Activated naive CD4-positive, alpha-beta T cell treated with Interleukin-2 at 50 U/mL for 16 hours (primary cell): ENCODE data around the gene CDKAL1.

Experiments
- DNase-seq: peaks from one replicate; pipeline ENCODE4 v3.0.0-alpha.2; 2020

Gene CDKAL1

DNA sequence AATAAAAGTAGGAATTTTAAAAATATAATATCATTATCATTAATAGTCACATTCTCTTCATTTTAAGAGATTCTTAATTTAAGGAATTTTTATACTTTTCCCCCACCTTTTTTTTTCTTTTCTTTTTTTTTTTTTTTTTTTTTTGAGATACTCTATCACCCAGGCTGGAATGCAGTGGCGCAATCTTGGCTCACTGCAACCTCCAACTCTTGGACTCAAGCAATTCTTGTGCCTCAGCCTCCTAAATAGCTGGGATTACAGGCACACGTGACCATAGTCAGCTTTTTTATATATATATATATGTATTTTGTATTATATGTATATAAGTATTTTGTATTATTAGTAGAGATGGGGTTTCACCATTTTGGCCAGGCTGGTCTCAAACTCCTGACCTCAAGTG, 457.7 kb downstream of the CDKAL1 start:
- DNase-seq, result no peak

DNA sequence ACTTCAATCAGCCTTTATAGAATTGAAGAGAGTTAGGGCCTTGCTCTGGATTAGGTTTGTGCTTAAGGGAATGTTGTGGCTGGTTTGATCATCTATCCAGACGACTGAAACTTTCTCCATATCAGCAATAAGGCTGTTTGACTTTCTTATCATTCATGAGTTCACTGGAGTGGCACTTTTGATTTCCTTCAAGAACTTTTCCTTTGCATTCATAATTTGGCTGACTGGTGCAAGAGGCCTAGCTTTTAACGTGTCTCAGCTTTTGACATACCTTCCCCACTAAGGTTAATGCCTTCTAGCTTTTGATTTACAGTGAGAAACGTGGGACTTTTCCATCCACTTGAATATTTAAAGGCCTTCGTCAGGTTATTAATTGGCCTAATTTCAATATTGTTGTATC, 461.8 kb downstream of the CDKAL1 start:
- DNase-seq, result no peak

GRCh38 chr6:20997143-20997769, 463.0 kb downstream of the CDKAL1 start:
- DNase-seq, result no peak

- DNase-seq, result no peak
Observed at GRCh38 chr6:20997770-20998147, 463.5 kb downstream of the CDKAL1 start.

DNA sequence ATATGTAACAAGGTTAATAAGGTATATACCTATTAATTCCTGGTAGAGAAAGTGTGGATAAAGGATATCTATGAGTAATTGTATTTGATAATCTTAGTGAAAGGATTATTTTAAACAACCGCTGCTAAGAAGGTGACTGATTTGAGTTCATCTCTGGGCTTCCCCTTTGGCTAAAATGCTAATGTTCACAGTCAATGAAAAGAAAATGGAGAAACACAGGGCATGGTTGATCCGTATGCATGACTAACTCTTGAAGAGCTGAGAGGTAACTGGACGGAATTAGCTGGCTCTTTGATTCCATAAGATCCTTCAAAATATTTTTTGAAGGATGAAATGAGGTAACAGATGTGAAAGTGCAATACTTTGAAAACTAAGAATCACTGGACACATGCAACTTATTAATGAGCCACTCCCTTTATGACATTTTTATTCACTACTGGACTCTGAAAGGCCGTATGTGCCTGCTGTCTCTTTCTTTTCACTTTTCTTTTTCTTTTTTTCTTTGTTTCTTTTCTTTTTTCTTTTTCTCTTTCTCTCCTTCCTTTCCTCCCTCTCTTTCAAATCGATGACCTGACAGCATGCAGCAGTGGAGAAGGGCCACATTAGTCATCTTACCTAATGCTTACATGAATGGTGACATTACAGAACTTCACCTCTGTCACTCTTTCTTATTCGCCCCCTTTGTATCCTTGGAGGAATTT, 464.6 kb downstream of the CDKAL1 start:
- DNase-seq, result no peak

GRCh38 chr6:21000331-21000801, 466.1 kb downstream of the CDKAL1 start:
- no peak for DNase-seq

GRCh38 chr6:21001736-21002135, 467.5 kb downstream of the CDKAL1 start:
- no peak for DNase-seq

GRCh38 chr6:21003780-21004541, 469.7 kb downstream of the CDKAL1 start:
- no peak for DNase-seq

DNA sequence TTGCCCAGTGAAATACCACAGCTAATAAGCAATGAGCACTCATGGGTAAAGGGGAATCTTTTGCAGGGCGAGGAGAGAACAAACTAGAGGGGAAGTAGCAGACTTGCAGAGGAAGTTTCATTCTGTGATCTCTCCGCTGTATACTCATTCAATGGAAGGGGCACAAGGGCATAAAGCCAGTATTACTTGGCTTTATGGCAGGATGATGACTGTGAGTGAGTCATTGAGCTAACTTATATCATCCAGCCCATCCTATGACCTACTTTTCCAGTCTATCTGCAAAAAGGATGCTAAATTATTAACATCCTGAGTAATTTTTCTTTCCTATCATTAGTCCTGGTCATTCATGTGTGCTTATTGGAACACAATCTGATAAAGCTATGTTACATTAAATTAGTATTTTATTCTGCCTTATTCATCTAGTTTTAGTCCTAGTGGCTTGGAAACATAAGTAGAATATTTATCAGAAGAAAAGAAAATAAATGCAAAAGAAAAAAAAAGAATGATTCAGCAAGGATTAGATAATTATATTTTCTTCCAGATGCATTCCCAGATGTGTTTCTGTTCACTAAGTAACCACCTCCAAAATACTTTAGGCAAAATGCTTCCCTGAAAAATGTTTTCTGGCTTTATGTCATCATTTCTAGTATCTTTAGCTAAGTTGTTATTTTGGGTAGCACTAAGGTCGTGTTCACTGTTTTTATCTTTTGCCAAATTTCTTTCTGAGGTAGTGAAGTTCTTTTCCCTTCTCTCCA, 471.7 kb downstream of the CDKAL1 start:
- DNase-seq, result no peak

DNA sequence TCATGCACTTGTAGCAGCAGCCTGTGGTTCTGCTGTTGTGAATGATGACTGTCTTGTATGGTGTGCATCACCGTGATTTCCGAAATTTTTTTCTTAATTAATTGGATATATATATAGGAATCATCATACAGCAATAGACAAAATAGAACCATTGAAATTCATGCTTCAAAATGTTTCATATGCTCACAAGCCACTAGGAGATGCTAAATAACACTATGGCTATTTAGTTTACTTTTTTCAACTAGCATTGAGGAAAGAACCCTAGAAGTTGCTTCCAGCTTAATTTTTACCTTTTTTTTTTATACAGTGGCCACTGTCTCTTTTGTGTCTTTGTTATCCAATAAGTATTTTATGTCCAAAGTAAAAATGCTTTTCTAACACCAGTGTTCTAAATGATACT, 485.4 kb downstream of the CDKAL1 start:
- no peak for DNase-seq

DNA sequence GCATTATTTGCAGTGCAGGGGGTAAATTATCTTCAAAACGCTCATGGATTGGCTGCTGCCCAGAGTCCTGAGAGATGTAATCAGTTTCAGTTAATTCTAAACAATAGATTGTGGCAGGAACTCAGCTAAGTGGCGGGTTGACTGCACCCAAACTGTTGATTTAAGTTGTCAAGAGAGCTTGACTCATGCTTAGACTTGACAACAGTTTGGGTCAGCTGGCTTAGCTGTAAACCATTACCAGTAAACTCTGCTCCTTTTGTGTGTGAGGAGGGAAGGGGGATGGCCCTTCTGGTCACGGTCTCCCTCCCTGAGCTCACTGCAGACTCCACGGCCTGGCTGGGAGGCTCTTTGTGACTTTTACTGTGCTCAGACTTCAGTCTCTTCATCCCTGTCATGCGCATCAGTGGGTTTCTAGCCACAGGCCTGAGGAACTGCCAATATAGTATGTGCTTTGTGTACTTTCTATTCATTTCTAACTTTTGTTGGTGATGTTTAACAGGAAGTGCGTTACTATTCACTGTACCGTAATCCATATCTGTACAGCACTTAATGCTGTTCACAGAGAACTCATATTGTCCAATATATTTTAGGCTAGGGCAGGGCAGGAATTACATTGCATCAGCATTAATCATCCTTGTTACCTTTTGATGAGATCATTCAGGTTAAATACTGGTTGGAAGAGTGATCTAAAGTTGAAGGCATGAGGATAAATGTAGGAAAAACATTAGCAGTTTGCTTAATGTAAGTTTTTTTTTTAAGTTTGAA, 488.3 kb downstream of the CDKAL1 start:
- no peak for DNase-seq

- DNase-seq, result no peak
Observed at GRCh38 chr6:21023210-21023609, 489.0 kb downstream of the CDKAL1 start.

- DNase-seq, result no peak
Observed at GRCh38 chr6:21024616-21025015, 490.4 kb downstream of the CDKAL1 start.

DNA sequence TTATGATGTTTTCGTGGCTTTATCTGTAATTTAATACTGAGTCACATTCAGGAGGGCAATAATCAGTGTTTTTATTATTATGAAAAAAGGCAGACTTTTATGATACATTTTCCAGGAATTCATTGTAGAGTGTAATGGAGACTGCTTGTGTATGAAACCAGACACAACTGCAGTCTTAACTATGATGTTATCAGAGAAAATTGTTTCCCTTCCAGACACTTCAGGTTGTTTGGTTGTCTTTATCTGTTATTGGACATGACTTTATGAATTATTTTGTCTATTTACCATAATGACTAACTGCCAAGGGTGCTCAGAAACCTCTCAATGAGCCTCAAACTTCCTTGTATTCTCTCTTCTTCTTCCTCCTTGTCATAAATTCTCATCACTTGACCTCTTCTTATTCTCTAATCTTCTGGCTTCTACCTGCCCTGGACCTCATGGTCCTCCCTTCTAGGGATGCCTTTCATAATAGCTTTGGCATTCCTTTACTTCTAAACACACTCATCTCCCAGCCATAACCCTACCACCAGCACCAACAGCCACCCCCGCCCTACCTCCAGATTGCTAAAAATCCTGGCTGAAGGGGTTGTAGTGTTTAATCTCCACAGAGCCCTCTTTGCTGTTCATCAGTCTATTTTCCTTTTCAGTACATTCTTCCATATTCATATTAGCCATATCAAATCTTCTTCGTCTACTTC, 492.5 kb downstream of the CDKAL1 start:
- no peak for DNase-seq

GRCh38 chr6:21027507-21027906, 493.2 kb downstream of the CDKAL1 start:
- no peak for DNase-seq

- DNase-seq, result no peak
Observed at GRCh38 chr6:21031182-21031581, 496.9 kb downstream of the CDKAL1 start.

DNA sequence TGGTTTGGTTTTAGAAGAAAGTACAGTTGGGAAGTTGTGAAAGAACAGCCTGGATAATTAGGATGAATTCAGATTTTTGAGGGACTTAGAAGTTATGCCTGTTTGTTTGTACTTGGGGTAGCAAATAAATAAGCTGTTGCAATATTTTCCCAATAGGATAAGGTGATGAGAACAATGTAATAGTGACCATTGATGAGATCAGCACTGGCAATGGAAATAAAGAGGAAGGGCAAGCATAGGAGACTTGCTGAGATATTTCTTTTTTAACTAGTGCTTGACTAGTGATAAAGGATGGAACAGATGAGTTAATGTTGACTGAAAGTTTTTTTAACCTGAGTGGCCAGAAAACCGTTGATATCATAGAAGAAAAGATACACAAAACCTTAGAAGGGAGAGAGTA, 498.8 kb downstream of the CDKAL1 start:
- no peak for DNase-seq

DNA sequence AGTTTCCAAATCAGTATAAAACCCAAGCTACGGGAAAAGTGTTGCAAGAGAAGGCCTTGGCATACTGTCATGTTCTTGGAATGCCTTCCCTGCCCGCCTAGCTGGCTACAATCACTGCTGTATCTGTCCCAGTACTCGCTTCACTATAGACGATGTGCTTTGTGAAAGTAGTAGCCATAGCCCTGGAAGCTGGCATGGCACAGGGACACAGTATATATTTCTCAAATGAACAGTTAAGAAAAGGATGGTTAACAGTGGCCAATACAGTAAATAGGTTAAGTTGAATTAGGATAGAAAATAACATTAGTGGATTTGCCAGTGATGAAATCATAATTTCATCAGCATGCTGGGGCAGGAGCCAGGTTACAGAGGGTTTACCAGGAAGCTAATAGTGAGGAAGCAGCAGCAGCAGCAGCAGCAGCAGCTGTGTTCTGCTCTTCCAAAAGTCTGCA, 499.3 kb downstream of the CDKAL1 start:
- no peak for DNase-seq

- no peak for DNase-seq
Observed at GRCh38 chr6:21034345-21034744, 500.1 kb downstream of the CDKAL1 start.

DNA sequence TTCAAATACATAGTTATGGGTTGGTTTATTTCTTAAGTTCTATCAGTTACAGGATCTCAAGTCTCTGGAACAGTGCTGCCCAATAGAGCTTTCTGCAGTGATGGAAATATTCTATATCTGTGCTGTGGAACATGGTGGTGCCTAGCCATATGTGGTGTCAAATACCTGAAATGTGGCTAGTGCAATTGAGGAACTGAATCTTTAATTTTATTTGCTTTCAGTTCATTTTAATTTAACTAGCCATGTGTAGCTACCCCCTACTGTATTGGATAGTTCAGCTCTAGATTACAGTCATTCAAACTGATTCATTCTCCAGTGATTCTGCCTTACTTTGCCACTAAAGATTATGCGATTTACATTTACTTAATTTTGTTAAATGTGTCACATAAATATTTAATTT, 503.2 kb downstream of the CDKAL1 start:
- no peak for DNase-seq

DNA sequence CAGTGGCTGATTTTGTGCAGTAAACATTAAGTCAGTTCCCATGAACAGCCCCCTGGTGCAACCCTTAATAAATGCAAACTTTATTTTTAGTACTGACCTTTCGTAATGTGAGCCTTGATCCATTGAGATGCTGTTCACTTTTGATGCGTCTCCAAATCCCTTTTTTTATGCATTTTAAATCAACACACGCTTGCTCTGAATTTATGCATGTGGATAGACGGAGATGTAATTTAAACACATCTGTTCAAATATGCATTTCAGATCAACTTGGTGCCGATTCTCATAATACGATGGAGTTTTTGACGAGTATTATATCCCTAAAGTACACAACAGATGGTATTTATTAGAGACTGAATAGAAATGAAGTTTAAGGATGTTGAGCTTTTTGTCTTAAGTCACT, 505.7 kb downstream of the CDKAL1 start:
- no peak for DNase-seq
